CD4-positive, alpha-beta T cell treated with Interleukin-4 for 4 hours (primary cell): Measurements from ENCODE around the gene ELF2.
"Not testable (repeated sequence)": the region's sequence is repeated elsewhere in the genome, so short reads cannot be mapped to it uniquely, and the experiment has no call there.

Source experiments
- DNase-seq: peaks from one replicate; pipeline ENCODE4 v3.0.0-alpha.2; 2020

ELF2 gene

DNA sequence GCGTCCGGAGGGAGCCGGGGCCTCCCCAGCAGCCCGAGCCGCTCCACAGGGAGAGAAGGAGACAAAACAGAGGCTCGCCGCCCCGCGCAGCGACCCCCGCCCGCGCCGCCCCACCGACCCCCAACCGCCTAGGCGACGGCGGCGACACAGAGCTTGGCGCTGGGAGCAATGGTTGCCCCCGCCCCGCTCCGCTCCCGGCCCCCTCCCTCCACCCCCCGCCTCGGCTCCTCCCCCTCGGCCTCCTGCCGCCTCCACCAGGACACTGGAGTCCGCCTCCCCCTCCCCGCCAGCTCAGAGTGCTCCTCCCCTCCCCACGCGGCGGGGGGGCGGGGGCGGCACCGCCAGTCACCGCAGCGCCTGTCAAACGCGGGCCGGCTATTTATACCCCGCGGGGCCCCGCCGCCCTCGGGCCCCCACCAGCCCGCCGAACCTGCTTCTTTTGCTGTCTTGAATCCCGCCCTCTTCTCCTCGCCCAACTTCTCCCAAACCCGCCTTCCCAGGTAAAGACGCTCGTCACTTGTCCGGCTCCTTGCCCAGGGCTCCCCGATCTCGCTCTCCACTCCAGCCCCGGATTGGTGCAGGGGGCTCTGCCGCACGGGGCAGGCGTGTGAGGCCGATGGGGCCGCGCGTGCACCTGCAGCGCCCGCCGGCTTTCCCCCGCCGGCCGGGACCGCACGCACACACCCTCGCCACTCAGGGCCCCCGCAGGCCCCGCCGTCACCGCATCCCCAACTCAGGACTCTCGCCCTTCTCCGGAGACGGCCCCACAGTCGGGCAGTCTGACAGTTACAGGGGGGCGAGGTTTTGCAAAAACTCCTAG lies at the start of gene ELF2:
TSS of gene ELF2 (minus strand) at position 170 of the 820 bp plus-strand sequence. CDS start 39,517 bp downstream, outside the sequence.
- peak; percentile 87 for DNase-seq

DNA sequence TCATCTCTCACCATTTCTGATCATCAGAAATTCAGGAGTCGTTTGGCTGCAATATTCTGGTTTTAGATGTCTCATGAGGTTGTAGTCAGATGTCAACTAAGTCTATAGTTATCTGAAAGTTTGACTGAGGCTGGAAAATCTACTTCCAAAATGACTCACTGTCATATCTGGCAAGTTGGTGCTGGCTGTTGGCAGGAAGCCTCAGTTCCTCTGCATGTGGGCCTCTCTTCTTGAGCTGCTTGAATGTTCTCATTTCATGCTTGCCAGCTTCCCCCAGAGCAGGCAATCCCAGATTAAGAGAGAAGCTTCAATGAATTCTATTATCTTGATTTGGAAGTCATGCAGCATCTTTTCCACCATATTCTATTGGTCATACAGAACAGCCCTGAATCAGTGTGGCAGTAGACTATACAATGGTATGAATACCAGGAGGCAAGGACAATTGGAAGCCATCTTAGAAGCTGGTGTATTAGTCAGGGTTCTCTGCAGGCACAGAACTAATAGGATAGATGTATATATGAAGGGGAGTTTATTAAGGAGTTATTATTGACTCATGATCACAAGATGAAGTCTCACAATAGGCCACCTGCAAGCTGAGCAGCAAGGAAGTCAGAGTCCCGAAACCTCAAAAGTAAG lies 46.8 kb upstream of the ELF2 start:
- DNase-seq = no peak

DNA sequence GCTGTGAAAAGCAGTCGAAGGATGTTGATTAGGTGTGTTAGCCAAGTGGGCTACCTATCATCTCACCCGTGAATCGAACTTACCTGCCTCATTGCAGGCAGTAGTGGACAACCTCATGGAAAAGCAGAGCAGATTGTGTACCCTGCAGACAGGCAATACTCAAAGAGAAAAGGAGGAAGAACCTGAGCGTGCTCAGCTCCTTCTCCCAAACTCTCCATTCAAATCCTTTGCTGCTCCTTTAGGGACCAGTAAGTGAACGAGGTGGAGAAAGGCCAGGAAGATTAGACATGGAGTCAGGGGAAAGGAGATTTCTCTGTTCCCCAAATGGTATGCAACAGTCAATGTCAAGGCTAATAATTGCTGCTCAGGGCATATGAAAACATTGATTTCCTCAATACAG lies 45.2 kb upstream of the ELF2 start:
- no peak for DNase-seq

DNA sequence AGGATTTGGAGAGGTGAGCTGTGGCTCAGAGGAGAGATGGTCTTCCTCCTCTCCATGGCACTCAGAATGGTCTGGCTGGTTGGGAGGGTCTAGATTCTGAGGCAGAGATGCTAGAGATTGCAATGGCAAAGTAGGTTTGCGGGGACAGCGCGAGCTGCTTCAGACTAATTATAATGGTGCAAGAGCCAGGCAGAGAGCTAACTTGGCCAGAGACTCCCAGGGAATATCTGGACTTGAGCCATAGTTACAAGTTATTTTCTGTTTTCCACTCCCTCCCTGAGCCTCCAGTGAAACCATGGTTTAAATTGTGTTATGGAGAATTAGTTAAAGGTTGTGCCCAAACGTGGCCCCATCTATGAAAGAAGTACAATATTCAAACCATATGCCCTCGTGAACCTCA lies 44.7 kb upstream of the ELF2 start:
- no peak for DNase-seq

DNA sequence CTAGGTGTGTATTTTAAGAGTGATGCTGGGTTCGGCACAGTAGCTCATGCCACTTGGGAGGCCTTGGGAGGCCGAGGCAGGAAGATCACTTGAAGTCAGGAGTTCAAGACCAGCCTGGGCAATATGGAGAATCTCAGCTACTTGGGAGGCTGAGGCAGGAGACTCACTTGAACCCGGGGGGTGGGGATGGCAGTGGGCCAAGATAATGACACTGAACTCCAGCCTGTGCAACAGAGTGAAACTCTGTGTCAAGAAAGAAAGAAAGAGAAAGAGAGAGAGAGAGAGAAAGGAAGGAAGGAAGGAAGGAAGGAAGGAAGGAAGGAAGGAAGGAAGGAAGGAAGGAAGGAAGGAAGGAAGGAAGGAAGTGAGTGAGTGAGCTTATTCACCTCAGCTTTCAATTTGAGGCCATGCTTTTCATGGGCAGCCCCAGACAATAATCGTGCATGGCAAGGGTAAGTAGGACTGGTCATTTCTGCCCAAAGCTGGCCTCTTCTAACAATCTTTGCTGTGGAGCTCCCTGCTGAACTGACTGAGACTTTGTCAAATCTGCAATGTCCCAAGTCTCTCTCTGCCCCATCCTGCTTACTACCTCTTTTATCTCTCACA lies 42.5 kb upstream of the ELF2 start:
- DNase-seq = no peak

DNA sequence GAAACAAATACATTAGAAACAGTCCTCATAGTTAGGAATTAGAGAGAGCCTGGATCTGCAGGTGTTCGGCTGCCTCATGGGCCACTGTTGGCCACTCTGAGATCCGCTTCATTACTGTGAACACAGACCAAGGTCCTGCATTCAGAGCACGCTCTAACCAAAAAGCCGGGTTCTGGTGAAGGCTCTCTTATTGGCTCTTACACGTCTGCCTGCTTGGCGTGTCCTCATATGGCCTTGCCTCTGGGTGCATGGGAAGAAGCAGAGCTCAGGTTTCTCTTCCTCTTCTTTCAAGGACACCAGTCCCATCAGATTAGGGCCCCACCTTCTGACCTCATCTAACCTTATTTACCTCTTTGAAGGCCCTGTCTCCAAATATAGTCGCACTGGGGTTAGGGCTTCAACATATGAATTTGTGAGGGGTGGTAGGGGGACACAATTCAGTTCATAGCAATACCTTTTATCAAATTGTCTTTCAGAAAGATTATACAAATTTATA lies 37.1 kb upstream of the ELF2 start:
- DNase-seq = peak; percentile 6

DNA sequence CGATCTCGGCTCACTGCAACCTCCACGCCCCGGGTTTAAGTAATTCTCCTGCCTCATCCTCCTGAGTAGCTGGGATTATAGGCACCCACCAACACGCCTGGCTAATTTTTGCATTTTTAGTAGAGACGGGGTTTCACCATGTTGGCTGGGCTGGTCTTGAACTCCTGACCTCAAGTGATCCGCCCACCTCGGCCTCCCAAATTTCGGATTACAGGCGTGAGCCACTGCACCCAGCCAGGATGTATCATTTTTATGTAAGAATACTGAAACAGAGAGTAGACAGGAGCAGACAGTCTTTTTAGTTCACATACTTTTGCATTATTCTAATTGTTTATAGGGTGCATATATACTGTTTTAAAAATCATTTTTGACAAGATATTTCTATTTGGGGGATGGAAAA lies 36.6 kb upstream of the ELF2 start:
- DNase-seq = not testable (repeated sequence)

DNA sequence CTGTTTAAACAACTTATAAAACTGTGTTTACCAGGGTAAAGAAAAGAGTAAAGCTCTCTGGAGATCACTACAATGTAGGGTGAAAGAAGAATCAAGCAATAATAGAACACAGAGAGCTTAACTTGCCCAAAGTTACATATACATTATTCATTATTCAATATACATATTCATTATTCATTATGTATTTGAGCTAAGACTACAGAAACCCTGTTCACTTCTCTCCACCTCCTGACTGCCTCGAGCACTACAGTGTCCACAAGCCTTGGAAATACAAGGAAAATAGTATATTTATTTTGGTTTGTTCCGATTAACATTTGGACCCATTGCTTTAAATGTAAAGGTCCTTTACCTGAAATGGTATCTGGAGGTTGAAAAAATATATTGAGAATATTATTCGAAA lies 35.9 kb upstream of the ELF2 start:
- DNase-seq = no peak

DNA sequence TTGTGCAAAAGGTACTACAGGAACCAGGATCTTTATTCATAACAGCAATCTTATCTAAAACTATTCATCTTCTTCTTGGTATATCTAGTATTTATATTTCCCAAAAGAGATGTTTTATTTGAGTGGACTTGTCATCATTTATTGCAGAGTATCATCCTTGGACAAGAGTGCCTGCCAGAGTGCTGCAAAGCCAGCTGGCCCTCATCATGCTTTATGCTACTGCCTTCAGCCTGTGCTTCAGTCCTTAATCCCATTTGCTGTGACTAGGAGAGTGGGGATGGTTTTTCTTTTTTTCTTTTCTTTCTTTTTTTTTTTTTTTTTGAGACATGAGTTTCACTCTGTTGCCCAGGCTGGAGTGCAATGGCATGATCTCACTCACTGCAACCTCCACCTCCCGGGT lies 33.5 kb upstream of the ELF2 start:
- DNase-seq = no peak

DNA sequence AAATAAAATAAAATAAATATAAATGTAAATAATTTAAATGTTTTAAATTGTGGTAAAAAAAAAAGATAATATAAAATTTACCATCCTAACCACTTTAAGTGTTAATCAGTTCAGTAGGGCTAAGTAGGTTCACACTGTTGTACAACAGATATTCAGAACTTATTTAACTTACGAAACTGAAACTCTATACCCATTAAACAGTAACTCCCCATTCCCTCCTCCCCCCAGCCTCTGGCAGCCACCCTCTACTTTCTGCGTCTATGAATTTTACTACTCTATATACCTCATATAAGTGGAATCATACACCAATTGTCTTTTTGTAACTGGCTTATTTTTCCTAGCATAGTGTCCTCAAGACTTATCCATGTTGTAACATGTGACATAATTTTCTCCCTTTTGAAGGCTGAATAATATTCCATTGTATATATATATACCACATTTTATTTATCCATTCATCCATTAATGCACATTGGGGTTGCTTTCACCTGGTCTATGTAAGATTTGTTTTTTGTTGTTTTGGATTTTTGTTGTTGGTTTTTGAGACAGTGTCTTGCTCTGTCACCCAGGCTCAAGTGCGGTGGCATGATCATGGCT lies 32.5 kb upstream of the ELF2 start:
- no peak for DNase-seq

DNA sequence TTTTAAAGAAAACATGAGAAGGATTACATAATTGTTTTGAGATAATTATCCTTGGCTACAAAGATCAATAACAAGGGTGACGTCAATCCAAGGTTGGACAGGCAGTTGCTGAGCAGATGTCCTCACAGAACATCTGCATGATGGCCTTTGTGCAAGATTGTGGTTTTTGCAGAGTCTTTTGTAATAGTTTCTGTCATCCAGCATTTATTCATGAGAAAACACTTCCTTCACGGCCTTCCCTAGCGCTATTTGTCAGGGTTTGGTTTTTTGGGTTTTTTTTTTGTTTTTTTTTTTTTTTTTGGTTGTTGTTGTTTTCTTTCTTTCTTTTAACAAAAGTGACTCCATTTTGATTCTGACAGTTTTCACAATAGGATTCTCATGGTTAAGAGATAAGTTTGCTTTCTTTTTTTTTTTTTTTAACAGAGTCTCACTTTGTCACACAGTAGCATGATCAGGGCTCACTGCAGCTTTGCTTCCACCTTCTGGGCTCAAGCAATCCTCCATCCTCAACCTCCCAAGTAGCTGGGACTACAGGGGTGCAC lies 31.5 kb upstream of the ELF2 start:
- peak; percentile 18 for DNase-seq

DNA sequence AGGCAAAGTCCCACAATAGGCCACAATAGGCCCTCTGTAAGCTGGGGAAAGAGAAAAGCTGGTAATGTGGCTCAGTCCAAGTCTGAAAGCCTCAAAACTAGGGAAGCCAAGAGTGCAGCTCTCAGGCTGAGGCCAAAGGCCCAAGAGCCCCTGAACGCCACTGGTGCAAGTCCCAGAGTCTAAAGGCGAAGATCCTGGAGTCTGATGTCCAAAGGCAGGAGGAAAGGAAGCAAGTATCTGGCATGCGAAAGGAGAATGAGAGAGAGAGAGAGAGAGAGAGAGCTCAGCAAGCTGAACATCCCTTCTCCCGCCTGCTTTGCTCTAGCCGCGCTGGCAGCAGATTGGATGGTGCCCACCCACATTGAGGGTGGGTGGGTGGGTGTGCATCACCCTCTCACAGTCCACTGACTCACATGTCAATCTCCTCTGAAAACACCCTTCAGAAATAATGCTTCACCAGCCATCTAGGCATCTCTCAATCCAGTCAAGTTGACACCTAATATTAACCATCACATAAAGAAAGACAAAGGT lies 30.9 kb upstream of the ELF2 start:
- DNase-seq = no peak

DNA sequence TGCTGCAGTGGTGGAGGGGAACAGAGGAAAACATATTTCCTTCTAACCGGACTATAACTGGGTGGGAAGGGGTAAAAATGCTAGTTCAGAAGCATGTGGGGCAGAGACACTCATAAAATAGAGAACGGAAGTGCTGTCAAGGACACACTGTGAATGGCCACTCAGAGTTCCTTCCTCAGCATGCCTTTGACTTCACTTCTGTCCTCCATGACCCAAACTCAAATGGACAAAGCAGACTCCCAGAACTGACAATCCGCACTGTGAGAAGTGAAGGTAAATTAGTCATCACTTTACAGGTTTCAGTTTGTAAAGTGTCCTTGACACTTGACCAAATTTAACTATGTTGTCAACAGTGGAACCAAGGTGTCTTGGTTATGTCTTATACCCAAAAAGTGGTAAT lies 30.2 kb upstream of the ELF2 start:
- DNase-seq = no peak

DNA sequence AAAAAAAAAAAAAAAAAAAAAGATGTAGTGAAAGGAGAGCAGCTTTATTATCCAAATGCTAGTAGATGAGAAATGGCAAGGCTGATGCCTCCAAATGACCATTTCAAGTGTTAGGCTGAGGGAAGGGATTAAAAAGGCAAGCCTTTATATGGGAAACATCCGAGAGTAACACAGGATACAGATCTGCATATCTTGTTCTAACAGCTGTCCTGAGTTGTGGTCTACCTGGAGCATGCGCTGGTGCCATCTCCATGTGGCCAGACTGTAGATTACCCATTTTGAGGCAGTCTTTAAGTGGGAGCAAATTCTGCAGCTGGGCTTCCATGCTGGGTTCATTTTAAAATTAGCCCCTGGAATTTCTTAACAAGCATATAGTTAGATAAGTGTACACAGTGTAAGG lies 26.0 kb upstream of the ELF2 start:
- DNase-seq = no peak

DNA sequence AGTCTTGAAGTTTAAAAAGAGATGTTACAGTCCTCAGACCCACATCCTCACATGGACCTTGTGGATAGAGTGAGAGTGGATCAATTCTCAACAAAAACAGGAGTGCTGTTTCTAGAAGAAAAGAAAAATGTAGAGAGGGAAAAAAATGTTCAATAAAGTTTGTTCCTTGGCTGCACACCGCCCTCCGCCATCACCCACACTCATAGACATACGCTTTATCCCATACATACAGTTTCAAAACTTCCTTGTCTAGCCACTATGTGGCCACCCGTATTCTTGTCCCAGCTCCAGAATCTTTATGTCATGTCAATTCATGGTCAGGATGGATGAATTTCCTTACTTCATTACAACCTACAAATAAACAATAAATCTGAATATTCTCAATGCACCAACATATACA lies 23.5 kb upstream of the ELF2 start:
- no peak for DNase-seq

DNA sequence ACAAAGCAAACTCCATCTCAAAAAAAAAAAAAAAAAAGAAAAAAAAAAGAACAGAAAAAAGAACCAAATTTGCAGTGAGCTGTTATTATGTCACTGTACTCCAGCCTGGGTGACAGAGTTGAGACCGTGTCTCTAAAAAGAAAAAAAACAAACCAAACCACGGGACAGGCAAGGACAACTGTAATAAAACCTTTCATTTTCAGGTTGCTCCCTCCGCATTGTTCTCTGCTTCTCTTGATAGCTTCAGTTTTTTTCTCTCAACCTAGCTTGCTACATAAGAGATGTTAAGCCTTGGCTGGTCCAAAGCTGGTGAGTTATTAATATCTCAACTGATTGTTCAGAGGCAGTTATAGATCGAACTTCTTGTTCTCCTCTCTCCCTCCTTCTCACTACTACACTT lies 23.1 kb upstream of the ELF2 start:
- no peak for DNase-seq

DNA sequence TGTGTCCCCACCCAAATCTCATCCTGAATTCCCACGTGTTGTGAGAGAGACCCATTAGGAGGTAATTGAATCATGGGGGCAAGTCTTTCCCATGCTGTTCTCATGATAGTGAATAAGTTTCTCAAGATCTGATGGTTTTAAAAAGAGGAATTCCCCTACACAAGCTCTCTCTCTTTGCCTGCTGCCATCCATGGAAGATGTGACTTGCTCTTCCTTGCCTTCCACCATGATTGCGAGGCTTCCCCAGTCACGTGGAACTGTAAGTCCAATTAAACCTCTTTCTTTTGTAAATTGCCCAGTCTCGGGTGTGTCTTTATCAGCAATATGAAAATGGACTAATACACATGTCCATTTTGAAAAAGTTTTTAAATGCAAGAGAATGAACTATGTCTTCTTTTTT lies 20.2 kb upstream of the ELF2 start:
- not testable (repeated sequence) for DNase-seq

DNA sequence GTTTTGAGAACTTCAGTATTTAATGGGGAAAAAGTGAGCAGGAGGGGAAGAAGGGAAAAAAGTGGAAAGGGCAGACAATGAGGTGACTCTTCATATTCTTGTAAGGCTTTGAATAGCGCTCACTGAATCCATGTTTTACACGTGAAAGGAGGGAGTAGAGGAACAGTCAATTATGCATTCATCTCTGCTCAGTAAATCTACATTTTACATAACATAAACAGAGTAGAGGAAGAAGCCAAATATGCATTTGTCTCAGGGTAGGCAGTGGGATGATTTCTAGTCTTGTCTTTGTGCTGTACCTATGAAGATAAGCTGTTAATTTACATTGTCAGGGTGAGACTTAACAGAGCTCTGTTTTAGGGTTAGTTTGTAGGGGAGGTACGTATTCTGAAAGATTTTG lies 19.4 kb upstream of the ELF2 start:
- no peak for DNase-seq

DNA sequence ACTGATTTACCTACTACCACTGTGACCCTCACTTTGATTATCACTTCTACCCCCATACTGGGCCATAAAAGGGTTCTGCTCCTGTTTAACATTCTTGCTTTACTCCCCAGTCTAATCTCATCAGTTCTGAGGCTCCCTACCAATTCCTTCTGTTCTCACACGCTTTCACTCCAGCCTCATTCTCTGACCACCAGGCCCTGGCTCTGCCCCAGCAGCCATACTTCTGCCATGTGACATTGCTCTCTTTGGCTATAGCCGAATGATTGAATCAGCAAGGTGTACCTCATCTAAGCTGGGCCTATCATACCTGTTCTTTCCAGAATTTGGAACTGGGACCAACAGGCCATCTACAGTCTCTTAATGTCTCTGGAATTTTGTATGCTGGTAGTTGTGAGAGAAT lies 14.4 kb upstream of the ELF2 start:
- DNase-seq = no peak

DNA sequence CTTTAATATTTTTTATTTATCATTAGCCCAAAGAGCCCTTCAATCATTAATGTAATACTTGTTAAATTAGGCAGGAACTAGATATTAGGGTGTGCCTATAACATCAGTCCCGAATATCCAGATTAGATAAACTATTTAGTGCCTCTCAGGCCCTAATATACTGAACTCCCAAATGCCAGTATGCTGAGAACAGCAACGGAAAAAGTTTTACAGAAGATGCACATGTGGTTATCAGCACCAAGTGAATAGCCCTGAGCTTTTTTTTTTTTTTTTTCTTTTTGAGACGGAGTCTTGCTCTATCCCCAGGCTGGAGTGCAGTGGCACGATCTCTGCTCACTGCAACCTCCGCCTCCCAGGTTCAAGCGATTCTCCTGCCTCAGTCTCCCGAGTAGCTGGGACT lies 13.0 kb upstream of the ELF2 start:
- no peak for DNase-seq

DNA sequence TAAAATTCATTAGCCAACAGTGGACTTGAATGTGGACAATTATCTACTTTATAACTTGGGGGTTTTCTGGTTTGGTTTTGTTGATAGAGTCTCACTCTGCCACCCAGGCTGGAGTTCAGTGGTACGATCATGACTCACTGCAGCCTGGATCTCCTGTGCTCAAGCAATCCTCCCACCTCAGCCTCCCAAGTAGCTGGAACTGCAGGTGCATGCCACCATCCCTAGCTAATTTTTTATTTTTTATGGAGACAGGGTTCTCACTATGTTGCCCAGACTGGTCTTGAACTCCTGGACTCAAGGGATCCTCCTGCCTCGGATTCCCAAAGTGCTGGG lies 12.4 kb upstream of the ELF2 start:
- DNase-seq = no peak

DNA sequence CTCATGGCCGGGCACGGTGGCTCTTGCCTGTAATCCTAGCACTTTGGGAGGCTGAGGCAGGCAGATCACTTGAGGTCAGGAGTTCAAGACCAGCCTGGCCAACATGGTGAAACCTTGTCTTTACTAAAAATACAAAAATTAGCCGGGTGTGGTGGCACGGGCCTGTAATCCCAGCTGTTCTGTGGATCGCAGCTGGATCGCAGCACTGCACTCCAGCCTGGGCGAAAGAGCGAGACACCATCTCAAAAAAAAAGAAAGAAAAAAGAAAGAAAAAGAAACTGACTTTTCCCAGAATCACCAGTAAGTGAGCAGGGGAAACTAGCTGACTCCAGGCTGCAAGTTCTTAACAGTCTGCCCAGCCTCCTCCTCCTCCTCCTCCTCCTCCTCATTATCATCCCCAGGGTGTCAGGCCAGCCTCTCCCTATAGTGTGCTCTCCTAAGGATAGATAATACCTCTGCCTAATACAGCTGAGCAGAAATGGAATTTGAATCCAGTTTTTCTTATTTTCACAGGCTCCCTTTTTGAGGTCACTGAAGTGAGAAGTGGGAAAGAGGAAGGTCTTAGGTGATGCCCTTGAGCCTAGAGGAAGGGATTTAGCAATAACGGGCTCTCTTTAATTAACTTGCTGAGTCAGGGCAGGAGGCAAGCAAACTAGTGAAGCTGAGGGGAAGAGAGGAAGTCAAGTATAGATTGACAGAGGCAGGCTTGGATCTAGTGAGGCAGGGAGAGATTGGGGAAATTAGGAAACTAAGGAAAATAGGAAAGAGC lies 11.8 kb upstream of the ELF2 start:
- DNase-seq = no peak

DNA sequence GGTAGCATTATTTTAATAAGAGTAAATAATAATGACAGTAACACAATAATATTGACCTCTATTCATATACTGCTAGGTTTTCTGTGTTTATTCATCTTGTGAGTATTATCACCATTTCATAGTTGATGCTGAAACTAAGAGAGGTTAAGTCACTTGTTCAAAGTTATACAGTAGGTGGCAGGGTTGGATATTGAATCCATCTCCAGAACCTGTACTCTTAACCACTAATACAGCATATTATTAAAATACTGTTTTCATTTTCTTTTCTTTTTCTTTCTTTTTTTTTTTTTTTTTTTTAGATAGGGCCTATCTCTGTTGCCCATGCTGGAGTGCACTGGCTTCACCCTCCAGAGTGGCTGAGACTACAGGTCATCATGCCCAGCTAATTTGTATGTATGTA lies 7.1 kb upstream of the ELF2 start:
- no peak for DNase-seq
